Measurements from ENCODE around the gene CATSPER1. TPM values are rescaled to one million over a fixed set of nuclear protein-coding genes. Genes with fewer than 3 reads are reported as not detected.

The CATSPER1 gene
- total and polyA plus RNA-seq, 2 of the 13 experiments (the other 11 are each of a cell fraction or from before 2014, with no cell fraction given): 0.17 TPM; not detected in 1

GRCh38 chr11:66001942-66002647, 24.2 kb downstream of the CATSPER1 start, which contains the start of the genes BANF1 and EIF1AD (continued):
- TF ChIP-seq STAT6 (CRISPR knock-in tag; IDR thresholded peaks at IDR 0.05; ENCODE audit: borderline replicate concordance) (0 out of 2 replicates have a peak, but pooled peaks have one; percentile 61), POGK (CRISPR knock-in tag; conservative IDR thresholded peaks at IDR 0.05) (peak; percentile 81), PLRG1 (conservative IDR thresholded peaks at IDR 0.05) (no peak), ZNF574 (CRISPR knock-in tag; IDR thresholded peaks at IDR 0.05) (peak; percentile 98), TSC22D2 (CRISPR knock-in tag; IDR thresholded peaks at IDR 0.05; ENCODE audit: borderline replicate concordance) (0 out of 2 replicates have a peak, but pooled peaks have one; percentile 63), JUNB (CRISPR knock-in tag; IDR thresholded peaks at IDR 0.05; ENCODE audit: borderline replicate concordance) (peak; percentile 60; the same call in 1 of the 2 replicates), ZBTB40 (IDR thresholded peaks at IDR 0.05) (peak; percentile 96), ZBTB40 (CRISPR knock-in tag; IDR thresholded peaks at IDR 0.05) (peak; percentile 90), ZNF577 (CRISPR knock-in tag; IDR thresholded peaks at IDR 0.05; ENCODE audit: borderline replicate concordance, low read depth) (no peak), PRPF4 (IDR thresholded peaks at IDR 0.05; ENCODE audit: low read depth, low read length, poor library complexity, severe bottlenecking) (no peak)
